Fibroblast of skin of right biceps (primary cell): Measurements from ENCODE around the gene FZR1.
A peak's percentile ranks its signal among the peaks of the same experiment; 100 is the strongest.

ENCODE experiments used
- DNase-seq: peaks from one replicate; pipeline ENCODE4 v3.0.0-alpha.2; 2013

The FZR1 gene

GRCh38 chr19:3533033-3533432 lies 26.9 kb downstream of the FZR1 start:
- no peak for DNase-seq

GRCh38 chr19:3533563-3534216 lies 27.6 kb downstream of the FZR1 start:
- DNase-seq = no peak

- no peak for DNase-seq
Observed at GRCh38 chr19:3534375-3535234, 28.5 kb downstream of the FZR1 start.

- no peak for DNase-seq
Observed at GRCh38 chr19:3535235-3535535, 29.1 kb downstream of the FZR1 start.

- DNase-seq = no peak
Observed at GRCh38 chr19:3535563-3535965, 29.5 kb downstream of the FZR1 start.

GRCh38 chr19:3535981-3536380 lies 29.9 kb downstream of the FZR1 start:
- no peak for DNase-seq

DNA sequence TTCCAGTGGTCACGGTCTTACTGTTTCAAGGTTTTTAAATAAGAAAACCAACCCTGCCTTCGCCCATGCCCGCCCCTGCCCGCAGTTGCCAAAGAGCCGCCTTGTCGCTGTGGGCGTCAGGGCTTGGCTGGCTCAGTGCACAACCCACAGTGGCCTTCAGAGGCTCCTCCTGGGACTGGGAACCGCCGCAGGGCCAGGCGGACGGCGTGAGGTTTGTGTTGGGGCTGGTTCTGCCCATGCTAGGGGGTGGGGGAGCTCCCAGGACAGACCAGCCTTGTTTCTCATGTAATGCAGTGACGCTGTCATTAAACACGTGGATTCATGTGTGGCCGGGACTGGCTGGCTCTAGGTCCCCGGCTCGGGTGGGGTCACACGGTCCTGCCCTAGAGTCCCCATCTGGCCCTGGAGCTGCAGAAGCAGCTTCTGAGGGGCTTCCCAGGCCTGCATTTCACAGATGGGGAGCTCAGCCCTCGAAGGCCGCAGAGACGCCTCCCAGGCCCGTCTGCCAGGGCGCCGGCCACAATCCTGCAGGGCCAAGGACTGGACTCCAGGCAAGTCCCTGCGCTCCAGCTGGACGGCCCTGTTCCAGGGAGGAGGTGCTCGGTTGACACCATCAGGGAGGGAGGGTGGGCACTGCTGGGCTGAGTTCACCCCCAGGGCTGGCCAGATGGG lies 30.5 kb downstream of the FZR1 start:
- no peak for DNase-seq

DNA sequence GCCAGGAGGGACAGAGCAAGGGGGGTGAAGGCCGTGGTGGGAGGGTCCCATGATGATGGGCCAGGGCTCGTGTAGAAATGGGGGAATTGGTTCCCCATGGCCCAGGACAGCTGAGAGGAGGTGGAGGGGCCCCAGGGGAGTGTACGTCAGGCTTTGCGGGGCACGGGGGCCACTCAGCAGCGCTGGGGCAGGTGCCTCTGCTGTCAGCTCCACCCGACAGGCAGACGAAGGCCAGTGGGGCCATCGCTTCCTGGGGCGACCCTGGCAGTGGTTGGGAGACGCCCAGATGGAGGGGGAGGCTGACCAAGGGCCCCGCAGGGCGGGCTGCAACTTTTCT lies 31.0 kb downstream of the FZR1 start:
- no peak for DNase-seq

- DNase-seq = no peak
Observed at GRCh38 chr19:3537438-3538240, 31.5 kb downstream of the FZR1 start.

- DNase-seq = no peak
Observed at GRCh38 chr19:3538258-3538929, 32.3 kb downstream of the FZR1 start.

GRCh38 chr19:3538965-3539755 lies 33.0 kb downstream of the FZR1 start, which contains the start of gene TEKTIP1:
Gene TEKTIP1 (plus strand): TSS chr19:3539174. CDS start chr19:3539178, 4 bp downstream.
- DNase-seq = no peak

DNA sequence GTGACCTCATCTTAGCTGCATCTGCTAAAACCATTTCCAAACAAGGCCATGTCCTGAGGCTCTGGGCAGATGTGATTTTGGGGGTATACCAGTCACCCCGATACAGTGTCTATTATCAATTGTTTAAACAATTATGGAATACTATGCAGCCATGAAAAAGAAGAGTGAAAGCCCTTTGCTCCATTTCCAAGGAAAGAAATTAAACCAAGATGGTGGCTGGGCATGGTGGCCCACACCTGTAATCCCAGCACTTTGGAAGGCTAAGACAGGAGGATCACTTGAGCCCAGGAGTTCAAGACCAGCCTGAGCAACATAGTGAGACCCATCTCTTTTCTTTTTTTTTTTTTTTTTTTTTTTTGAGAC lies 33.6 kb downstream of the FZR1 start:
- no peak for DNase-seq

DNA sequence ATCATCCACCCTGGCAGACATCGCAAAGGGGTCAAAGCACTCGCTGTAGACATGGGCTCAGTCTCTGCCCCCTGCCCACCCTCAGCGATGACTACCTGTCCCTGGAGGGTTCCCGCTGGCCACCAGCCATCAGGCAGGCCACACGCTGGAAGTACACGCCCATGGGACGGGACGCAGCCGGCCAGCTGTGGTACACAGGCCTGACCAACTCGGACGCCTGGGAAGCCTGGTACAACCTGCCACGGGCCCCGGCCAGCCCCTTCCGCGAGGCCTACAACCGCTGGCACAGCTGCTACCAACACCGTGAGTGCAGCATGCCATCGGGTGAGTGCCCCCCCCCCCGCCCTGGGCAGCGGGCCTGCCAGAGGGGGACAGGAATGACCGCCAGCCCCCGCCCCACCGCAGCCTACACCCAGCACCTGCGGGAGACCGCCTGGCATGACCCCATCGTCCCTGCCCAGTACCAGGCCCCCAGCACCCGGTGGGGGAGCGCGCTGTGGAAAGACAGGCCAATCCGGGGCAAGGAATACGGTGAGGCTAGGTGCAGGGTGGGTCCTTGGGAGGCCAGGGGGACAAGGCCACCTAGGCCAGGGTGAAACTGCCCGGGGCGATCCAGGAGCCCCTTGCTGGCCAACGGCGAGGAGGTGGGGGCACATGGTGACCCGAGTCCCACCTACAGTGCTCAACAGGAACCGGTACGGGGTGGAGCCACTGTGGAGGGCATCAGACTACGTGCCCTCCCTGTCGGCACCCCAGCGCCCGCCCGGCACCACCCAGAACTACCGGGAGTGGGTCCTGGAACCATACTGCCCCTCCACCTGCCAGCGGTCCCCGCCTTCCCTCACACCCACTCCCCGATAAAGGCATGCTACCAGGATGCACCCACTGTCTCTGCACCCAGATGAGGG lies 37.3 kb downstream of the FZR1 start:
- DNase-seq = no peak

- DNase-seq = no peak
Observed at GRCh38 chr19:3544058-3544376, 37.9 kb downstream of the FZR1 start.

- peak; percentile 35 for DNase-seq
Observed at GRCh38 chr19:3544742-3545668, 38.9 kb downstream of the FZR1 start.

- no peak for DNase-seq
Observed at GRCh38 chr19:3545669-3546034, 39.5 kb downstream of the FZR1 start.

DNA sequence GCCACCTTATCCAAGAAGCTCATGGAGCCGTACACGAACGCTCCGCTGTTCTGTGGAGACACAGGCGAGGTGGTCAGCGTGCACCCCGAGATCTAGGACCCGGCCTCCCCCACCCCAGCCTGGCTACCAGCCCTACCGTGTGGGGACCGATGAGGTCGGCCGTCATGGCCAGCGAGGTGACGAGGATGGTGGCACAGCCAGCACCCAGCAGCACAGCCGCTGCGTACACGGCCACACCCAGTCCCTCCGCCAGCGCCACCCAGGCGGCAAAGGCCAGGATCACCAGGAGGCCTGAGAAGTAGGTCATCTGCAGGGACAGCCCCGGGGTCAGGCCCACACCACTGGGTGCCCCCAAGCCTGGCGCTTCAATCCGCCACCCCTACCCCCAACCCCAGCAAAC lies 40.0 kb downstream of the FZR1 start:
- DNase-seq = no peak

DNA sequence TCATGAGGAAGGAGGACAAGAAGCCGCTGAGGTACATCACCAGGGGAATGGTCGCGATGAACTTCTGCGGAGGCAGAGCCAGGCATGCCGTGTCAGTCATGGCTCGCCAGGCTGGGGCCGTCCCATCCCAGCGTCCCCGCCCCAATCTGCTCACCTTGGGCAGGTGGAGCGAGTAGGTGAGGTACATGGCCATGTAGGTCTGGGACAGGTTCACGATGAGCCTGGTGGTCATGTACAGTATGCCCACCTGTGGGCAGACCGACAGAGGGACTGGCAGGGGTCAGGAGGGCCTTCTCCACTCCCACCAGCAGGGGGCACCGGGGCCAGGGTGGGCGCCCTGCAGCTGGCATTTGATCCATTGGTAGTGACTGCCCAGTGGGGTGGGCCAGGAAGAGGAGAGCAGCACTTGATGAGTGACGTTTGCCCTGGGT lies 41.2 kb downstream of the FZR1 start:
- DNase-seq = no peak

DNA sequence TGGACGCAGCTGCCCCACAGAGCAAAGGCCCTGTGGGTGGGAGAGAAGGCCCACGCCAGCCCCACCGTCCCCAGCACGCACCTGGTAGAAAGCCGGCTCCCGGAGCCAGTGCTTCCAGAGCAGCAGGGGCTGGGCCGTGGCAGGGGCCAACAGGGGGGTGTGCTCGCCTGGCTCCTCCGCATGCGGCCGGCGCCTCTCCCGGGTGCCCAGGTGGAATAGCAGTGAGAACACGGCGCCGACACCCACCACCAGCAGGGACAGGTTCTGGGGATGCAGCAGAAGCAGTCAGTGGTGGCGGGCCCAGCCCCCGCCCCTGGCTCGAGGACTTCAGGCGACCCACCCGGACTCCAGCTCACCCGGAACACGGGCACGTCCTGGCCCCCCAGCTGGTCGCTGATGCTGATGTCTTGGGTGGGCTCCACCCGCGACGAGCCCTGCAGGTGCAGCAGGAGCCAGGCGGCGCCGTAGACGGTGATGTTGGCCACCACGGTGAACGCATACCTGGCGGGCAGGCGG lies 41.7 kb downstream of the FZR1 start:
- DNase-seq = no peak

GRCh38 chr19:3548606-3549005 lies 42.5 kb downstream of the FZR1 start:
- no peak for DNase-seq
